H1 (cell line): Measurements from ENCODE around the gene KIF26B. TPM values are rescaled to one million over a fixed set of nuclear protein-coding genes. Genes with fewer than 3 reads are reported as not detected.

ENCODE experiments used
- CTCF ChIA-PET: fragments of 300-600 bp; sonication (Branson Sonifier 250); formaldehyde crosslinking; loops from one replicate; lab custom pipeline; 2021; ENCODE audit not compliant: partially characterized antibody; lab: Charles Lee
- POLR2A ChIA-PET: fragments of 300-600 bp; sonication (Branson Sonifier 250); formaldehyde crosslinking; loops from one replicate; lab custom pipeline; 2021; ENCODE audit warnings: inconsistent platforms; ENCODE audit not compliant: partially characterized antibody; lab: Charles Lee
- DNase-seq, 2 experiments: peaks; one replicate each; pipeline versions ENCODE4 v3.0.0 to v3.0.0-alpha.2; 2010 to 2022; ENCODE audit warnings: low spot score in 2 of 2, low read depth in 1 of 2, mixed read lengths in 1 of 2
- FAIRE-seq: peaks from 2 replicates; lab custom pipeline; 2011; peaks lifted over from hg19 to GRCh38; lab: Jason Lieb, UNC
- H2AFZ ChIP-seq: 2 replicates; pipeline ENCODE4 v1.8.1; 2012; ENCODE audit warnings: low read length, inconsistent platforms
- H2AK5ac ChIP-seq: 2 replicates; pipeline ENCODE4 v1.6.1; 2013; ENCODE audit warnings: low read depth, low read length
- H2BK120ac ChIP-seq: replicated peaks from 2 replicates; pipeline ENCODE3; 2013; ENCODE audit warnings: low read depth, low read length, inconsistent platforms
- H2BK12ac ChIP-seq: 2 replicates; pipeline ENCODE4 v1.6.1; 2013; ENCODE audit warnings: low read depth, low read length
- H2BK15ac ChIP-seq: 2 replicates; pipeline ENCODE4 v1.6.1; 2013; ENCODE audit warnings: low read length
- H2BK20ac ChIP-seq: 2 replicates; pipeline ENCODE4 v1.6.1; 2013; ENCODE audit warnings: low read length
- H2BK5ac ChIP-seq: 2 replicates; pipeline ENCODE4 v1.6.1; 2013; ENCODE audit warnings: low read depth, low read length
- H3K14ac ChIP-seq: 2 replicates; pipeline ENCODE4 v1.6.1; 2013; ENCODE audit warnings: inconsistent platforms; ENCODE audit not compliant: insufficient read length
- H3K18ac ChIP-seq: 2 replicates; pipeline ENCODE4 v1.6.1; 2013; ENCODE audit warnings: low read length; ENCODE audit errors: extremely low read depth
- H3K23ac ChIP-seq: 2 replicates; pipeline ENCODE4 v1.6.1; 2013; ENCODE audit warnings: inconsistent platforms; ENCODE audit not compliant: insufficient read length
- H3K23me2 ChIP-seq: 2 replicates; pipeline ENCODE4 v1.6.1; 2013; ENCODE audit warnings: low read depth, low read length
- H3K27ac ChIP-seq: 2 replicates; pipeline ENCODE4 v1.6.1; 2011; ENCODE audit warnings: low read depth, low read length, inconsistent platforms
- H3K27me3 ChIP-seq, 4 experiments: replicated peaks in 1 of 4; 1 replicate in 1 of 4; 2 replicates in 3 of 4; pipeline versions ENCODE4 v1.6.1 to v1.8.1; 2011 to 2013; ENCODE audit warnings: low read length in 3 of 4, mild to moderate bottlenecking in 3 of 4, inconsistent platforms in 2 of 4, mixed read lengths in 2 of 4, moderate library complexity in 1 of 4; ENCODE audit not compliant: control insufficient read depth in 3 of 4, insufficient read depth in 3 of 4; ENCODE audit errors: extremely low read depth in 1 of 4
- H3K36me3 ChIP-seq, 4 experiments: 2 replicates each; pipeline versions ENCODE4 v1.6.1 to v1.8.1; 2011 to 2013; ENCODE audit warnings: mild to moderate bottlenecking in 4 of 4, low read length in 3 of 4, moderate library complexity in 2 of 4, control low read depth in 1 of 4, inconsistent platforms in 1 of 4; ENCODE audit not compliant: insufficient read depth in 4 of 4, control insufficient read depth in 2 of 4
- H3K4ac ChIP-seq: replicated peaks from 2 replicates; pipeline ENCODE3; 2013; ENCODE audit warnings: low read length, low read depth, mixed read lengths, inconsistent platforms; ENCODE audit not compliant: insufficient read length
- H3K4me1 ChIP-seq, 4 experiments: replicated peaks in 1 of 4; 1 replicate in 1 of 4; 2 replicates in 3 of 4; pipeline versions ENCODE4 v1.6.1 to v1.8.1; 2011 to 2013; ENCODE audit warnings: low read length in 3 of 4, inconsistent platforms in 2 of 4, mixed read lengths in 1 of 4; ENCODE audit not compliant: insufficient read depth in 4 of 4, control insufficient read depth in 3 of 4
- H3K4me2 ChIP-seq, 2 experiments: 2 replicates each; pipeline versions ENCODE4 v1.6.1 to v1.8.1; 2011 to 2013; ENCODE audit warnings: low read depth in 2 of 2, low read length in 2 of 2, control low read depth in 1 of 2, inconsistent platforms in 1 of 2, mild to moderate bottlenecking in 1 of 2; ENCODE audit not compliant: insufficient read depth in 1 of 2
- H3K4me3 ChIP-seq, 4 experiments: fragments of 200-600, 300-600 bp in 1 of 4; sonication (generic), shearing (Covaris generic), sonication (Bioruptor Twin) in 1 of 4; 2 replicates each; pipeline versions ENCODE4 v1.5.1 to v1.8.1; 2011 to 2016; ENCODE audit warnings: low read length in 4 of 4, low read depth in 3 of 4, control low read depth in 2 of 4, inconsistent platforms in 2 of 4, mild to moderate bottlenecking in 2 of 4, mixed read lengths in 1 of 4, moderate library complexity in 1 of 4; ENCODE audit not compliant: insufficient read depth in 2 of 4; ENCODE audit errors: extremely low read depth in 1 of 4
- H3K56ac ChIP-seq: replicated peaks from 2 replicates; pipeline ENCODE3; 2013; ENCODE audit warnings: low read depth, mild to moderate bottlenecking, mixed read lengths, low read length, inconsistent platforms; ENCODE audit not compliant: insufficient read length
- H3K79me1 ChIP-seq: 2 replicates; pipeline ENCODE4 v1.6.1; 2013; ENCODE audit warnings: low read depth, low read length, control low read depth
- H3K79me2 ChIP-seq, 2 experiments: 2 replicates each; pipeline versions ENCODE4 v1.6.1 to v1.8.1; 2012 to 2013; ENCODE audit warnings: low read length in 2 of 2, mild to moderate bottlenecking in 2 of 2, inconsistent platforms in 1 of 2; ENCODE audit not compliant: insufficient read depth in 2 of 2, control insufficient read depth in 1 of 2
- H3K9ac ChIP-seq, 4 experiments: replicated peaks in 1 of 4; 1 replicate in 1 of 4; 2 replicates in 3 of 4; pipeline versions ENCODE4 v1.6.1 to v1.8.1; 2011 to 2013; ENCODE audit warnings: low read depth in 3 of 4, low read length in 3 of 4, control low read depth in 2 of 4, mild to moderate bottlenecking in 2 of 4, moderate library complexity in 2 of 4, inconsistent platforms in 1 of 4; ENCODE audit errors: extremely low read depth in 1 of 4
- H3K9me3 ChIP-seq, 2 experiments: 2 replicates each; pipeline versions ENCODE4 v1.6.1 to v1.8.1; 2012 to 2013; ENCODE audit warnings: mild to moderate bottlenecking in 2 of 2, moderate library complexity in 2 of 2, control low read depth in 1 of 2, inconsistent platforms in 1 of 2, low read depth in 1 of 2, low read length in 1 of 2, mixed read lengths in 1 of 2; ENCODE audit not compliant: insufficient read depth in 2 of 2
- H4K20me1 ChIP-seq, 2 experiments: replicated peaks in 1 of 2; 2 replicates each; pipeline versions ENCODE3 to v1.8.1; 2011 to 2013; ENCODE audit warnings: inconsistent platforms in 2 of 2, low read length in 2 of 2, mild to moderate bottlenecking in 1 of 2; ENCODE audit not compliant: insufficient read depth in 2 of 2, control insufficient read depth in 1 of 2
- H4K5ac ChIP-seq: 2 replicates; pipeline ENCODE4 v1.6.1; 2013; ENCODE audit warnings: low read length, low read depth, mixed read lengths, inconsistent platforms; ENCODE audit not compliant: insufficient read length
- H4K8ac ChIP-seq: 2 replicates; pipeline ENCODE4 v1.8.0; 2013; ENCODE audit warnings: mild to moderate bottlenecking, moderate library complexity, low read length, inconsistent platforms; ENCODE audit not compliant: insufficient read depth; ENCODE audit errors: extremely low read depth
- H4K91ac ChIP-seq: replicated peaks from 2 replicates; pipeline ENCODE3; 2013; ENCODE audit warnings: low read length, mixed read lengths, inconsistent platforms; ENCODE audit not compliant: insufficient read length
- RAD21 ChIP-seq, 2 experiments: IDR thresholded peaks in 1 of 2; conservative IDR thresholded peaks in 1 of 2; 2 replicates each; pipeline ENCODE4 v1.6.1; 2011; ENCODE audit warnings: low read depth in 2 of 2, low read length in 2 of 2, improper control_type of control experiment in 1 of 2, inconsistent platforms in 1 of 2, mild to moderate bottlenecking in 1 of 2, moderate library complexity in 1 of 2
- SP1 ChIP-seq: IDR thresholded peaks from 2 replicates; pipeline ENCODE4 v1.6.1; 2011; ENCODE audit warnings: low read depth, low read length
- WGBS, 2 experiments: shearing (Covaris generic) in 1 of 2; methylation state at CpG; one replicate each; pipeline versions ENCODE4 v1.1.6 to v1.1.7; 2013 to 2015; ENCODE audit warnings: low lambda C conversion rate in 2 of 2, mixed read lengths in 2 of 2, inconsistent platforms in 1 of 2, low coverage in 1 of 2, missing lambda C conversion rate in 1 of 2; ENCODE audit not compliant: insufficient replicate concordance in 2 of 2, insufficient coverage in 1 of 2, insufficient read length in 1 of 2; ENCODE audit errors: extremely low coverage in 1 of 2, missing lambda C conversion rate in 1 of 2; 5-methylcytosine and 5-hydroxymethylcytosine counted together
- polyA plus RNA-seq, 7 experiments: library from polyadenylated mRNA; depleted of rRNA in 3 of 7; stranded (reverse) in 5 of 7; unstranded in 2 of 7; fragments of >200 nt in 5 of 7; fragments of 200-250 nt in 2 of 7; gene quantifications; 1 replicate in 5 of 7; 2 replicates in 1 of 7; 4 replicates in 1 of 7; pipeline versions ENCODE4 v1.2.1 to v1.2.3, GENCODE V29; 2011 to 2013; ENCODE audit warnings: missing spikeins in 2 of 7, mixed read lengths in 2 of 7
- total RNA-seq: library from RNA; stranded (reverse); fragmentation: NEBNext Ultra II Directional; extraction: Animal tissue kit (Norgen Biotek cat#: 25700); gene quantifications from 2 replicates; pipeline ENCODE4 v1.2.1, GENCODE V29; 2021

KIF26B gene
- total and polyA plus RNA-seq, 2 of the 8 experiments (the other 6 are each of a cell fraction or from before 2014, with no cell fraction given): 0.06 to 0.28 TPM

DNA sequence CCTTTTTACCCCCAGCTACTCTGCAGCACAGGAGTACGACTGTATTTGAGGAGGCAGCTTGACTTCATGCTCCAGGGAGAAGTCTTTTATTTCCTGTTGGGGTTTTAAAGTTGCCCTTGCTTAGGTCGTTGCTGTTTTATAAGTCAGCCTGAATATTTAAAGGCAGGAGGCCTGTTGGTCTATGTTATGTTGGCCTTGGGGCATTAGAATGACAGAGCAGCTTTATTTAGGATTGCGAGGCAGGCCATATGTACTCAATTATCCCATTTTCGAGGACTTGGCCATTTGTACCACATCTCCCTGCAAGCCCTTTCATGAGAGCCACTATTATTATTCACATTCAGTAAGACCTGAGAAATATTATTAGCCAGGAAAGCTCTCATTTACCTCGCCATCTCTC lies 47.0 kb downstream of the KIF26B start:
- POLR2A ChIA-PET: no interaction called here
- no peak for TF ChIP-seq SP1
- TF ChIP-seq RAD21 (IDR thresholded peaks at IDR 0.05 in 1 of 2, conservative IDR thresholded peaks at IDR 0.05 in 1 of 2; ENCODE audit: low read depth in 2 of 2, low read length in 2 of 2): no peak

More for the DNA sequence above, 47.0 kb downstream of the KIF26B start:
- 60% methylated on average over 5 of the region's 5 CpGs; no CpG with 5 or more reads in 1 of the 2 experiments for WGBS, 2 experiments
- Histone ChIP-seq H4K91ac (no peak overlapping the region), H2BK20ac (no peak overlapping the region), H3K4ac (no peak overlapping the region), H3K36me3 (no peaks in the 10 kb centered on the region), H3K79me2 (no peaks in the 10 kb centered on the region), H4K8ac (no peak overlapping the region), H3K14ac (no peak overlapping the region), H3K4me1 (peaks cover 0 to 7% (median 5%) of the 10 kb centered on the region in 4 experiments; a peak in 4 of 7 replicates), H2BK15ac (no peak overlapping the region), H3K9me3 (no peaks in the 10 kb centered on the region), H3K4me2 (no peak overlapping the region; a peak in 1 of 4 replicates), H2BK120ac (no peak overlapping the region), H3K9ac (no peak overlapping the region), H3K18ac (no peak overlapping the region), H3K27ac (no peak overlapping the region), H2AK5ac (no peak overlapping the region), H4K20me1 (no peaks in the 10 kb centered on the region), H2BK12ac (no peak overlapping the region), H2BK5ac (no peak overlapping the region), H3K27me3 (no peaks in the 10 kb centered on the region), H3K79me1 (no peaks in the 10 kb centered on the region), H3K23ac (no peak overlapping the region), H3K4me3 (no peak overlapping the region), H3K23me2 (no peaks in the 10 kb centered on the region), H4K5ac (no peak overlapping the region), H3K56ac (no peak overlapping the region), H2AFZ (no peak overlapping the region; the same call in 1 of the 2 replicates)
- CTCF ChIA-PET: interaction anchor here (0.7 to 1.7 kb wide), 5 partner anchors 9 to 312 kb away, joined by 3 to 4 read pairs (median 3); no protein-coding TSS in a partner anchor
- DNase-seq (no peak), FAIRE-seq (no peak)
